HG03342 (cell line): ENCODE results near the gene ZNF892.
"Not testable (repeated sequence)": the region's sequence is repeated elsewhere in the genome, so short reads cannot be mapped to it uniquely, and the experiment has no call there.

Experiments used
- ATAC-seq: cut with Tn5 transposase; IDR thresholded peaks from one replicate; pipeline ENCODE4 v1.9.1; 2021; ENCODE audit warnings: mild to moderate bottlenecking, moderate library complexity; ENCODE audit not compliant: unreplicated experiment

The ZNF892 gene

GRCh38 chr2:95207111-95207961 is at the start of gene ZNF892:
Gene ZNF892, plus strand, starts transcription at chr2:95207521. Its CDS starts 295 bp downstream, at chr2:95207816.
- ATAC-seq = peak; percentile 95

- no peak for ATAC-seq
Observed at GRCh38 chr2:95158441-95158840, 48.9 kb upstream of the ZNF892 start.

- peak; percentile 39 for ATAC-seq
Observed at GRCh38 chr2:95158891-95159619, 48.3 kb upstream of the ZNF892 start.

GRCh38 chr2:95159690-95160449 is 47.5 kb upstream of the ZNF892 start, which contains the start of gene ZNF514:
Gene ZNF514, minus strand, starts transcription at chr2:95159848. Its CDS starts 6,595 bp downstream, at chr2:95153253.
- ATAC-seq = peak; percentile 93

GRCh38 chr2:95165030-95165370 is 42.3 kb upstream of the ZNF892 start:
- ATAC-seq = peak; percentile 17

GRCh38 chr2:95165371-95166064 is 41.8 kb upstream of the ZNF892 start, which contains the start of gene ZNF2:
Gene ZNF2, plus strand, starts transcription at chr2:95165809. Its CDS starts 10,418 bp downstream, at chr2:95176227.
- peak; percentile 93 for ATAC-seq

GRCh38 chr2:95166065-95166763 is 41.1 kb upstream of the ZNF892 start:
- peak; percentile 16 for ATAC-seq

- ATAC-seq = no peak
Observed at GRCh38 chr2:95171902-95172301, 35.4 kb upstream of the ZNF892 start.

- ATAC-seq = no peak
Observed at GRCh38 chr2:95174031-95174542, 33.2 kb upstream of the ZNF892 start.

- no peak for ATAC-seq
Observed at GRCh38 chr2:95179451-95179850, 27.9 kb upstream of the ZNF892 start.

- no peak for ATAC-seq
Observed at GRCh38 chr2:95181774-95182173, 25.5 kb upstream of the ZNF892 start.

GRCh38 chr2:95185197-95185596 is 22.1 kb upstream of the ZNF892 start:
- no peak for ATAC-seq

GRCh38 chr2:95185973-95186372 is 21.3 kb upstream of the ZNF892 start:
- no peak for ATAC-seq

- ATAC-seq = not testable (repeated sequence)
Observed at GRCh38 chr2:95192956-95193355, 14.4 kb upstream of the ZNF892 start.

GRCh38 chr2:95203911-95204310 is 3.4 kb upstream of the ZNF892 start:
- ATAC-seq = no peak

GRCh38 chr2:95204396-95204795 is 2.9 kb upstream of the ZNF892 start:
- no peak for ATAC-seq

- ATAC-seq = no peak
Observed at GRCh38 chr2:95206096-95206495, 1.2 kb upstream of the ZNF892 start.

- no peak for ATAC-seq
Observed at GRCh38 chr2:95208106-95208505, 785 bp downstream of the ZNF892 start.

GRCh38 chr2:95215018-95215612 is 7.8 kb downstream of the ZNF892 start:
- ATAC-seq = no peak
